NB4 (cell line): Measurements from ENCODE around the gene PIWIL4.

Experiments used
- DNase-seq: peaks from one replicate; pipeline ENCODE4 v3.0.0; 2010; ENCODE audit warnings: low read depth
- H3K4me3 ChIP-seq: one replicate; pipeline ENCODE4 v1.5.1; 2011; ENCODE audit warnings: mild to moderate bottlenecking, low read depth, low read length, moderate library complexity
- MYC ChIP-seq: IDR thresholded peaks from 2 replicates; pipeline ENCODE4 v1.6.1; 2011; ENCODE audit warnings: low read depth, low read length
- POLR2A ChIP-seq: IDR thresholded peaks from 2 replicates; pipeline ENCODE4 v1.6.1; 2011; ENCODE audit warnings: mild to moderate bottlenecking; ENCODE audit not compliant: insufficient read length; ENCODE audit errors: extremely low read depth
- TF ChIP-seq, protein P1 (sequence below): IDR thresholded peaks from one replicate; pipeline ENCODE4 v1.5.1; 2012; ENCODE audit warnings: low read depth, low read length
- TF ChIP-seq, protein P2 (sequence below): IDR thresholded peaks from 2 replicates; pipeline ENCODE4 v1.6.1; 2011; ENCODE audit warnings: low read depth, low read length

PIWIL4 gene

DNA sequence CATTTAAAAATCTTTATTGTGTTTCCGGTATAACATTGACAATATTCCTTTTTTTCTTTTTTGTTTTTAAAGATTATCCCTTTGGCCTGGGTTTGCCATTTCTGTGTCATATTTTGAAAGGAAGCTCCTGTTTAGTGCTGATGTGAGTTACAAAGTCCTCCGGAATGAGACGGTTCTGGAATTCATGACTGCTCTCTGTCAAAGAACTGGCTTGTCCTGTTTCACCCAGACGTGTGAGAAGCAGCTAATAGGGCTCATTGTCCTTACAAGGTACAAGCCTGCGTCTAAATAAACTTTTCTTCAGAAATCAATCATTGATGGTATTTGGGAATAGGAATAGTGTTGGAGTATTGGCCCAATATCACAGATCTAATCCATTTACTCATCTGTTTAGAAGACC is 19.8 kb downstream of the PIWIL4 start:
- TF ChIP-seq, protein P1, sequence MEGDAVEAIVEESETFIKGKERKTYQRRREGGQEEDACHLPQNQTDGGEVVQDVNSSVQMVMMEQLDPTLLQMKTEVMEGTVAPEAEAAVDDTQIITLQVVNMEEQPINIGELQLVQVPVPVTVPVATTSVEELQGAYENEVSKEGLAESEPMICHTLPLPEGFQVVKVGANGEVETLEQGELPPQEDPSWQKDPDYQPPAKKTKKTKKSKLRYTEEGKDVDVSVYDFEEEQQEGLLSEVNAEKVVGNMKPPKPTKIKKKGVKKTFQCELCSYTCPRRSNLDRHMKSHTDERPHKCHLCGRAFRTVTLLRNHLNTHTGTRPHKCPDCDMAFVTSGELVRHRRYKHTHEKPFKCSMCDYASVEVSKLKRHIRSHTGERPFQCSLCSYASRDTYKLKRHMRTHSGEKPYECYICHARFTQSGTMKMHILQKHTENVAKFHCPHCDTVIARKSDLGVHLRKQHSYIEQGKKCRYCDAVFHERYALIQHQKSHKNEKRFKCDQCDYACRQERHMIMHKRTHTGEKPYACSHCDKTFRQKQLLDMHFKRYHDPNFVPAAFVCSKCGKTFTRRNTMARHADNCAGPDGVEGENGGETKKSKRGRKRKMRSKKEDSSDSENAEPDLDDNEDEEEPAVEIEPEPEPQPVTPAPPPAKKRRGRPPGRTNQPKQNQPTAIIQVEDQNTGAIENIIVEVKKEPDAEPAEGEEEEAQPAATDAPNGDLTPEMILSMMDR: no peak
- TF ChIP-seq, protein P2, sequence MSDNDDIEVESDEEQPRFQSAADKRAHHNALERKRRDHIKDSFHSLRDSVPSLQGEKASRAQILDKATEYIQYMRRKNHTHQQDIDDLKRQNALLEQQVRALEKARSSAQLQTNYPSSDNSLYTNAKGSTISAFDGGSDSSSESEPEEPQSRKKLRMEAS: no peak
- TF ChIP-seq MYC (no peak), POLR2A (no peak)
- no peak overlapping the region for H3K4me3 ChIP-seq
- DNase-seq: no peak

DNA sequence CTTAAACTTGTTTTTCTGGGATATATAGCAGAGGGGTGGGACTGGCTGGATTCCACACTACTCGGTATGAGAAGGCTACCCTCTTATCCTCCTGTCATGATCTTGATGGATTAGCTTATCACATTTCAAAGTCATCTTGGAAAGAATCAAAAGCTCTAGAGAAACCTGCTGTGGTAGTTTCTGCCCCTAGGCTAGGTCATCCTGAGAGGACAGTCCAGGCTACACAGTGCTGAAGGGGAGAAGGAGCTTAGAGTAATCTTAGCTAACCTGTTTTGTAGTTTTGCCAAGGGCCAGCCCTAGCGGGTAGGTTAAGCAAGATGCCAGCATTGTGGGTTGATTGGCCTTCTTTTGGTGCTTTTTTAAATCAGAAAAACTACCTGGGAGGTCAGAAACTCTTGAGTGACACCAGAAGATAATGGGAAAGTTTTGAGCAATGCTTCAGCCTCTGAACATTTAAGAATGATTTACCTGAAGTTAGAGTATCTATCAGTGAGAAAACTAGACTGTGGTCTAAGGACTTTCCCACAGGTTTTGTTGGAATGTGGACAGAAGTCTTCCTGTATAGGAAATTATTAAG is 21.3 kb downstream of the PIWIL4 start:
- TF ChIP-seq, protein P1: no peak
- no peak for TF ChIP-seq MYC
- no peak for TF ChIP-seq POLR2A
- TF ChIP-seq, protein P2: no peak
- H3K4me3 ChIP-seq: no peak overlapping the region
- no peak for DNase-seq

DNA sequence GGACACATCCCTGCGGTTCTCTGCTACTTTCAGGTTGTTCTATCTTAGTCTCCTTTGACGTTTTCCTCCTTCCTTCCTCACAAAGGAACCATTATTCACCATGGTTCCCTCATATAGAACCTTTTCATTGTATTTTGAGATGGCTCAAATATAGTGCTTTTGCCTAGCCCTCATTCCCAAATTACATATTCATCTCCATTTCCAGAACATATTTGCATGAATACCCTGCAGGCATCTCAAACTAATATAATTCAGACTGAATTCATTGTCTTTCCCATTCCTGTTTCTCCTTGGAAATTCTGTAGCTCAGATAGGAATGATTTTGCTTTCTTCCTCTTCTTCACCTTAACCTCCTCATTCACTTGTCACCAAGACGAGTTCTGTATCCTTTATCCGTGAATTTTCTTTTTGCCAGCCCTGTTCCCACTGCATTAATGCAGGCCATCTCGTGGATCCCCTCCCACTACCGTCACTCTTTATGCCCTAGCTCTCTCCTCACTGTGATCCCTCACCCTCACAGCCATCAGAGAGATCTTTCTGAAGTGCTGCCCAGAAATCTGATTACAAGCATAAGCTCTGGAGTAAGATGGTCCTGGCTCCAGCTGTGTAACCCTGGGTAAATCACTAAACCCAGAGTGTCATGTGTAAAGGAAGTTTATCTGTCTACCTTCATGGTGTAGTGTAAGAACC is 23.3 kb downstream of the PIWIL4 start:
- TF ChIP-seq POLR2A (no peak), MYC (no peak)
- TF ChIP-seq, protein P2: no peak
- TF ChIP-seq, protein P1: no peak
- H3K4me3 ChIP-seq: no peak overlapping the region
- no peak for DNase-seq

DNA sequence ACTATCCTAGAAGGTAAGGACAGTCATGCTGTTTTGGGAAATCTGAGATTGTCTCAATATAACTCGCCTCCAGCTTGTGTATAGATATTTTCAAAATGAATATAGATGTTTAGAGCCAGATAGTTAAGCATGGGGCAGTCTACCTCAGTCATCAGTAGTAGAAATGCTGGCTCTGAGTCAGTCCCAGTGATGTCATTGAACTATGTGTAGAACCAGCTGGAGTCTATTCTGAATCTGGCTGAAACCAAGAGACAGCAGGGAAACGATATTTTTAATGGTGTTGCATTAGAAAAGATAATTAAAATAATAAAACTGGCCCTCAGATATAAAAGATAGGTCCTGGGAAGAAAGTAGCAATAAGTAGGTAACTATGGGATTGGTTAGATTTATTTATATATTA is 25.9 kb downstream of the PIWIL4 start:
- DNase-seq: no peak
- TF ChIP-seq, protein P2: no peak
- TF ChIP-seq, protein P1: no peak
- TF ChIP-seq POLR2A: no peak
- no peak for TF ChIP-seq MYC
- H3K4me3 ChIP-seq: no peak overlapping the region

DNA sequence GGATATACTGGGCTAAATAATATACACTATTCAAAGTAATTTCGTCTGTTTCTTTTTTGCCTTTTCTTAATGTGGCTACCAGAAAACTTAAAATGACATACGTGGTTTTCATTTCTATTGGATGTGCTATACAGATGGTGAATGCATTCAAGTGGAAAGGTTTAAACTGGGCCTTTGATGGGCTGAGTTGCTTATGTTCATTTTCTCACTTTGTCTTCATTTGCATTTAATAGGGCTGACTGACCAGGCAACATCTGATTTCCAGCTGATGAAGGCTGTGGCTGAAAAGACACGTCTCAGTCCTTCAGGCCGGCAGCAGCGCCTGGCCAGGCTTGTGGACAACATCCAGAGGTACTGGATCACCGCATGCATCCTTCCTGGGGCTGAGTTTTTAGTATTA is 27.9 kb downstream of the PIWIL4 start:
- no peak overlapping the region for H3K4me3 ChIP-seq
- DNase-seq: no peak
- TF ChIP-seq, protein P2: no peak
- TF ChIP-seq POLR2A (no peak), MYC (no peak)
- TF ChIP-seq, protein P1: no peak

DNA sequence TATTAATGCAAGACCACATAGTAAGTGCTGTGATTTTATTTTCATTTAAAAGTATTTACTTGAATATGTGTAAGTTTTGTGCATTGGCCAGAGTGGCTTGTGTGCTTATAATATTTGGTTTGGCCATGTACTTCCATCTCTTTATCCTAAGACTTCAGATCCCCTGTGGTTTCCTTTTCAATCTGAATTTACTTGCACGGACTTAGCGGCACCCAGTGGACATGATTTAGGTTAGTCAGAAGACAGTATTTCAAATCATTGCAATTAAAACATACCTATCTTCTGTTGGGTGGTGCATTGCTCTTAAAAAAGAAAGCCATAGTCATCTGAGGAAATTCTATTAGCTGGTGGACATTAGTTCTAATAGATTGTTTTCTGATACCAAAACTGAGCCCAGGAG is 30.7 kb downstream of the PIWIL4 start:
- DNase-seq: no peak
- TF ChIP-seq, protein P1: no peak
- TF ChIP-seq MYC: no peak
- no peak for TF ChIP-seq POLR2A
- TF ChIP-seq, protein P2: no peak
- H3K4me3 ChIP-seq: no peak overlapping the region
